PC-9 (cell line): ENCODE data around the gene TNIP3.

Experiments used
- CTCF ChIP-seq: fragments of 200-600 bp; sonication (generic); conservative IDR thresholded peaks from 2 replicates; pipeline ENCODE4 v1.6.1; 2017; ENCODE audit warnings: mixed run types, antibody characterized with exemption, mild to moderate bottlenecking, moderate library complexity
- EZH2 ChIP-seq: fragments of 200-600 bp; sonication (generic); IDR thresholded peaks from 2 replicates; pipeline ENCODE4 v1.8.0; 2017; ENCODE audit warnings: antibody characterized with exemption, low read depth

GRCh38 chr4:121190389-121190788 lies 26.3 kb upstream of the TNIP3 start:
- TF ChIP-seq CTCF = no peak
- no peak for TF ChIP-seq EZH2
